Anterior cingulate cortex (tissue), 58 donors: ENCODE measurements around the gene SEC61B.
"Not testable (repeated sequence)": the region's sequence is repeated elsewhere in the genome, so short reads cannot be mapped to it uniquely, and the experiment has no call there.

Experiments
- DNase-seq, 58 donors: peaks; one replicate each; lab custom pipeline; 2025; lab: John Stamatoyannopoulos, UW

Gene SEC61B

GRCh38 chr9:99235926-99236634 is 14.0 kb downstream of the SEC61B start:
- DNase-seq: no peak

- no peak for DNase-seq
Measured at GRCh38 chr9:99237356-99237755, 15.3 kb downstream of the SEC61B start.

- not testable (repeated sequence) for DNase-seq
Measured at GRCh38 chr9:99237849-99238248, 15.8 kb downstream of the SEC61B start.

GRCh38 chr9:99238331-99238730 is 16.2 kb downstream of the SEC61B start:
- no peak for DNase-seq

GRCh38 chr9:99239341-99240060 is 17.4 kb downstream of the SEC61B start:
- no peak for DNase-seq

- DNase-seq: no peak
Measured at GRCh38 chr9:99241106-99241505, 19.0 kb downstream of the SEC61B start.

GRCh38 chr9:99244344-99245260 is 22.5 kb downstream of the SEC61B start:
- DNase-seq: no peak

- no peak for DNase-seq
Measured at GRCh38 chr9:99249619-99250018, 27.5 kb downstream of the SEC61B start.

- no peak for DNase-seq
Measured at GRCh38 chr9:99251157-99251556, 29.1 kb downstream of the SEC61B start.

- no peak for DNase-seq
Measured at GRCh38 chr9:99253134-99253533, 31.1 kb downstream of the SEC61B start.

- peak in 27 of 58 donors; percentile 3 to 76 (median 25) for DNase-seq
Measured at GRCh38 chr9:99253772-99254431, 31.8 kb downstream of the SEC61B start.

- DNase-seq: peak in 1 of 58 donors; percentile 62
Measured at GRCh38 chr9:99255651-99256050, 33.6 kb downstream of the SEC61B start.

- DNase-seq: no peak
Measured at GRCh38 chr9:99257723-99258389, 35.8 kb downstream of the SEC61B start.

GRCh38 chr9:99259231-99259918 is 37.3 kb downstream of the SEC61B start:
- DNase-seq: peak; percentile 33 to 96 (median 78)

GRCh38 chr9:99261923-99262322 is 39.8 kb downstream of the SEC61B start:
- DNase-seq: no peak

- no peak for DNase-seq
Measured at GRCh38 chr9:99262949-99263418, 40.9 kb downstream of the SEC61B start.

- no peak for DNase-seq
Measured at GRCh38 chr9:99264070-99264680, 42.1 kb downstream of the SEC61B start.

- no peak for DNase-seq
Measured at GRCh38 chr9:99265691-99266090, 43.6 kb downstream of the SEC61B start.
